ENCODE data around the gene INPP5A.
"Not testable (repeated sequence)": the region's sequence is repeated elsewhere in the genome, so short reads cannot be mapped to it uniquely, and the experiment has no call there.

INPP5A gene

GRCh38 chr10:132565516-132566209 is 28.1 kb downstream of the INPP5A start:
- no peak overlapping the region for H3K27ac ChIP-seq (ENCODE audit: low read depth, low read length)
- no peak overlapping the region for H3K9ac ChIP-seq (ENCODE audit: low read depth in 1 of 2, low read length in 2 of 2)
- no peaks in the 10 kb centered on the region for H3K27me3 ChIP-seq (ENCODE audit: control insufficient read depth in 1 of 2, insufficient read depth in 2 of 2, low read length in 2 of 2)
- H3K4me1 ChIP-seq (ENCODE audit: control insufficient read depth in 1 of 2, insufficient read depth in 2 of 2, low read length in 2 of 2) = peaks cover 5 to 6% of the 10 kb centered on the region in 2 donors
- H3K4me3 ChIP-seq (ENCODE audit: low read depth in 1 of 2, low read length in 2 of 2) = no peak overlapping the region
- no peaks in the 10 kb centered on the region for H3K9me3 ChIP-seq (ENCODE audit: control insufficient read depth in 1 of 2, low read length in 2 of 2)
- no peaks in the 10 kb centered on the region for H3K36me3 ChIP-seq (ENCODE audit: control insufficient read depth in 1 of 2, insufficient read depth in 2 of 2, low read length in 2 of 2)

GRCh38 chr10:132566892-132567291 is 29.3 kb downstream of the INPP5A start:
- H3K4me1 ChIP-seq (ENCODE audit: control insufficient read depth in 1 of 2, insufficient read depth in 2 of 2, low read length in 2 of 2) = peaks cover 17% of the 10 kb centered on the region in 2 donors
- H3K9ac ChIP-seq (ENCODE audit: low read depth in 1 of 2, low read length in 2 of 2) = no peak overlapping the region
- H3K9me3 ChIP-seq (ENCODE audit: control insufficient read depth in 1 of 2, low read length in 2 of 2) = no peaks in the 10 kb centered on the region
- no peaks in the 10 kb centered on the region for H3K27me3 ChIP-seq (ENCODE audit: control insufficient read depth in 1 of 2, insufficient read depth in 2 of 2, low read length in 2 of 2)
- no peaks in the 10 kb centered on the region for H3K36me3 ChIP-seq (ENCODE audit: control insufficient read depth in 1 of 2, insufficient read depth in 2 of 2, low read length in 2 of 2)
- no peak overlapping the region for H3K4me3 ChIP-seq (ENCODE audit: low read depth in 1 of 2, low read length in 2 of 2)
- H3K27ac ChIP-seq (ENCODE audit: low read depth, low read length) = no peak overlapping the region

- Histone ChIP-seq H3K9ac (ENCODE audit: low read depth in 1 of 2, low read length in 2 of 2) (no peak overlapping the region), H3K4me1 (ENCODE audit: control insufficient read depth in 1 of 2, insufficient read depth in 2 of 2, low read length in 2 of 2) (peaks cover 31 to 32% of the 10 kb centered on the region in 2 donors), H3K4me3 (ENCODE audit: low read depth in 1 of 2, low read length in 2 of 2) (no peak overlapping the region), H3K9me3 (ENCODE audit: control insufficient read depth in 1 of 2, low read length in 2 of 2) (no peaks in the 10 kb centered on the region), H3K27me3 (ENCODE audit: control insufficient read depth in 1 of 2, insufficient read depth in 2 of 2, low read length in 2 of 2) (no peaks in the 10 kb centered on the region), H3K36me3 (ENCODE audit: control insufficient read depth in 1 of 2, insufficient read depth in 2 of 2, low read length in 2 of 2) (no peaks in the 10 kb centered on the region), H3K27ac (ENCODE audit: low read depth, low read length) (no peak overlapping the region)
Observed at GRCh38 chr10:132570265-132570664, 32.7 kb downstream of the INPP5A start.

GRCh38 chr10:132570771-132571649 is 33.4 kb downstream of the INPP5A start:
- H3K4me3 ChIP-seq (ENCODE audit: low read depth in 1 of 2, low read length in 2 of 2) = peak overlapping the region in 1 of 2 donors; percentile 45
- H3K9me3 ChIP-seq (ENCODE audit: control insufficient read depth in 1 of 2, low read length in 2 of 2) = no peaks in the 10 kb centered on the region
- no peaks in the 10 kb centered on the region for H3K36me3 ChIP-seq (ENCODE audit: control insufficient read depth in 1 of 2, insufficient read depth in 2 of 2, low read length in 2 of 2)
- no peaks in the 10 kb centered on the region for H3K27me3 ChIP-seq (ENCODE audit: control insufficient read depth in 1 of 2, insufficient read depth in 2 of 2, low read length in 2 of 2)
- peak overlapping the region; percentile 59 for H3K27ac ChIP-seq (ENCODE audit: low read depth, low read length)
- H3K4me1 ChIP-seq (ENCODE audit: control insufficient read depth in 1 of 2, insufficient read depth in 2 of 2, low read length in 2 of 2) = peaks cover 38 to 39% of the 10 kb centered on the region in 2 donors
- peak overlapping the region; percentile 14 to 32 for H3K9ac ChIP-seq (ENCODE audit: low read depth in 1 of 2, low read length in 2 of 2)

GRCh38 chr10:132571650-132572544 is 34.3 kb downstream of the INPP5A start:
- peak overlapping the region; percentile 14 to 32 for H3K9ac ChIP-seq (ENCODE audit: low read depth in 1 of 2, low read length in 2 of 2)
- peaks cover 44 to 45% of the 10 kb centered on the region in 2 donors for H3K4me1 ChIP-seq (ENCODE audit: control insufficient read depth in 1 of 2, insufficient read depth in 2 of 2, low read length in 2 of 2)
- H3K9me3 ChIP-seq (ENCODE audit: control insufficient read depth in 1 of 2, low read length in 2 of 2) = no peaks in the 10 kb centered on the region
- H3K4me3 ChIP-seq (ENCODE audit: low read depth in 1 of 2, low read length in 2 of 2) = peak overlapping the region in 1 of 2 donors; percentile 45
- no peaks in the 10 kb centered on the region for H3K27me3 ChIP-seq (ENCODE audit: control insufficient read depth in 1 of 2, insufficient read depth in 2 of 2, low read length in 2 of 2)
- no peaks in the 10 kb centered on the region for H3K36me3 ChIP-seq (ENCODE audit: control insufficient read depth in 1 of 2, insufficient read depth in 2 of 2, low read length in 2 of 2)
- H3K27ac ChIP-seq (ENCODE audit: low read depth, low read length) = peak overlapping the region; percentile 59

GRCh38 chr10:132572545-132572937 is 35.0 kb downstream of the INPP5A start:
- H3K4me3 ChIP-seq (ENCODE audit: low read depth in 1 of 2, low read length in 2 of 2) = no peak overlapping the region
- no peaks in the 10 kb centered on the region for H3K27me3 ChIP-seq (ENCODE audit: control insufficient read depth in 1 of 2, insufficient read depth in 2 of 2, low read length in 2 of 2)
- H3K9me3 ChIP-seq (ENCODE audit: control insufficient read depth in 1 of 2, low read length in 2 of 2) = no peaks in the 10 kb centered on the region
- no peak overlapping the region for H3K27ac ChIP-seq (ENCODE audit: low read depth, low read length)
- no peak overlapping the region for H3K9ac ChIP-seq (ENCODE audit: low read depth in 1 of 2, low read length in 2 of 2)
- H3K4me1 ChIP-seq (ENCODE audit: control insufficient read depth in 1 of 2, insufficient read depth in 2 of 2, low read length in 2 of 2) = peaks cover 44 to 45% of the 10 kb centered on the region in 2 donors
- no peaks in the 10 kb centered on the region for H3K36me3 ChIP-seq (ENCODE audit: control insufficient read depth in 1 of 2, insufficient read depth in 2 of 2, low read length in 2 of 2)

- not testable (repeated sequence) for H3K4me3 ChIP-seq (ENCODE audit: low read depth in 1 of 2, low read length in 2 of 2); H3K9me3 ChIP-seq (ENCODE audit: control insufficient read depth in 1 of 2, low read length in 2 of 2); H3K9ac ChIP-seq (ENCODE audit: low read depth in 1 of 2, low read length in 2 of 2); H3K36me3 ChIP-seq (ENCODE audit: control insufficient read depth in 1 of 2, insufficient read depth in 2 of 2, low read length in 2 of 2); H3K27ac ChIP-seq (ENCODE audit: low read depth, low read length); H3K27me3 ChIP-seq (ENCODE audit: control insufficient read depth in 1 of 2, insufficient read depth in 2 of 2, low read length in 2 of 2)
- H3K4me1 ChIP-seq (ENCODE audit: control insufficient read depth in 1 of 2, insufficient read depth in 2 of 2, low read length in 2 of 2) = peaks cover 44 to 45% of the 10 kb centered on the region in 2 donors
Observed at GRCh38 chr10:132572946-132573345, 35.4 kb downstream of the INPP5A start.

GRCh38 chr10:132574288-132574687 is 36.7 kb downstream of the INPP5A start:
- Histone ChIP-seq H3K27me3 (ENCODE audit: control insufficient read depth in 1 of 2, insufficient read depth in 2 of 2, low read length in 2 of 2) (no peaks in the 10 kb centered on the region), H3K4me1 (ENCODE audit: control insufficient read depth in 1 of 2, insufficient read depth in 2 of 2, low read length in 2 of 2) (peaks cover 44 to 45% of the 10 kb centered on the region in 2 donors), H3K4me3 (ENCODE audit: low read depth in 1 of 2, low read length in 2 of 2) (no peak overlapping the region), H3K9me3 (ENCODE audit: control insufficient read depth in 1 of 2, low read length in 2 of 2) (no peaks in the 10 kb centered on the region), H3K9ac (ENCODE audit: low read depth in 1 of 2, low read length in 2 of 2) (no peak overlapping the region), H3K36me3 (ENCODE audit: control insufficient read depth in 1 of 2, insufficient read depth in 2 of 2, low read length in 2 of 2) (no peaks in the 10 kb centered on the region), H3K27ac (ENCODE audit: low read depth, low read length) (no peak overlapping the region)

- H3K36me3 ChIP-seq (ENCODE audit: control insufficient read depth in 1 of 2, insufficient read depth in 2 of 2, low read length in 2 of 2) = no peaks in the 10 kb centered on the region
- H3K4me3 ChIP-seq (ENCODE audit: low read depth in 1 of 2, low read length in 2 of 2) = no peak overlapping the region
- no peak overlapping the region for H3K27ac ChIP-seq (ENCODE audit: low read depth, low read length)
- peak overlapping the region in 1 of 2 donors; percentile 39 for H3K9ac ChIP-seq (ENCODE audit: low read depth in 1 of 2, low read length in 2 of 2)
- H3K4me1 ChIP-seq (ENCODE audit: control insufficient read depth in 1 of 2, insufficient read depth in 2 of 2, low read length in 2 of 2) = peaks cover 44 to 45% of the 10 kb centered on the region in 2 donors
- no peaks in the 10 kb centered on the region for H3K9me3 ChIP-seq (ENCODE audit: control insufficient read depth in 1 of 2, low read length in 2 of 2)
- H3K27me3 ChIP-seq (ENCODE audit: control insufficient read depth in 1 of 2, insufficient read depth in 2 of 2, low read length in 2 of 2) = no peaks in the 10 kb centered on the region
Observed at GRCh38 chr10:132574783-132575319, 37.3 kb downstream of the INPP5A start.

Data from duodenal mucosa (tissue), 2 donors.